CD4-positive, alpha-beta T cell (primary cell): ENCODE measurements around the gene CD37. TPM values are rescaled to one million over a fixed set of nuclear protein-coding genes. Genes with fewer than 3 reads are reported as not detected.
"Not testable (repeated sequence)": the region's sequence is repeated elsewhere in the genome, so short reads cannot be mapped to it uniquely, and the experiment has no call there.

Experiments
- ATAC-seq: fragments of 200-7000 bp; cut with Tn5 transposase; one replicate; pipeline ENCODE4 v1.10.0; 2022; ENCODE audit warnings: mild to moderate bottlenecking; ENCODE audit not compliant: poor library complexity
- CTCF ChIA-PET: fragments of 350-600 bp; sonication (Branson Sonifier 250); formaldehyde crosslinking; loops from one replicate; lab custom pipeline; 2021; ENCODE audit warnings: antibody characterized with exemption, inconsistent platforms; lab: Charles Lee
- POLR2A ChIA-PET: fragments of 350-600 bp; sonication (Branson Sonifier 250); formaldehyde crosslinking; loops from one replicate; lab custom pipeline; 2021; ENCODE audit warnings: antibody characterized with exemption, inconsistent platforms; lab: Charles Lee
- DNase-seq, 14 experiments: peaks; one replicate each; pipeline ENCODE4 v3.0.0-alpha.2; 2013 to 2020; ENCODE audit warnings: mixed read lengths in 2 of 14
- H3K27ac ChIP-seq, 2 donors: one replicate each; pipeline versions ENCODE4 v1.5.1 to v1.7.0; 2013; ENCODE audit warnings: low read length in 2 of 2, low read depth in 1 of 2, mild to moderate bottlenecking in 1 of 2
- H3K27me3 ChIP-seq, 2 experiments: 1 replicate in 1 of 2; 2 replicates in 1 of 2; pipeline versions ENCODE4 v1.6.1 to v1.7.0; 2013; ENCODE audit warnings: low read length in 2 of 2, control low read depth in 1 of 2, mild to moderate bottlenecking in 1 of 2, moderate library complexity in 1 of 2; ENCODE audit not compliant: insufficient read depth in 2 of 2, control insufficient read depth in 1 of 2
- H3K36me3 ChIP-seq: one replicate; pipeline ENCODE4 v1.6.1; 2013; ENCODE audit warnings: low read length, control low read depth; ENCODE audit not compliant: insufficient read depth
- H3K4me1 ChIP-seq: one replicate; pipeline ENCODE4 v1.6.1; 2013; ENCODE audit warnings: low read length, control low read depth; ENCODE audit not compliant: insufficient read depth
- H3K4me3 ChIP-seq: one replicate; pipeline ENCODE4 v1.5.1; 2013; ENCODE audit warnings: mild to moderate bottlenecking, low read length, moderate library complexity
- H3K9me3 ChIP-seq, 2 experiments: 1 replicate in 1 of 2; 2 replicates in 1 of 2; pipeline versions ENCODE4 v1.6.1 to v1.7.0; 2013; ENCODE audit warnings: low read length in 2 of 2, mild to moderate bottlenecking in 2 of 2, control low read depth in 1 of 2, moderate library complexity in 1 of 2; ENCODE audit not compliant: control insufficient read depth in 1 of 2, insufficient read depth in 1 of 2
- H3K27ac Mint-ChIP-seq: one replicate; pipeline ENCODE4 v1.8.0; 2020; ENCODE audit warnings: mixed read lengths
- H3K27me3 Mint-ChIP-seq: one replicate; pipeline ENCODE4 v1.8.0; 2021; ENCODE audit warnings: mixed read lengths
- H3K36me3 Mint-ChIP-seq: one replicate; pipeline ENCODE4 v1.8.0; 2021; ENCODE audit warnings: low read depth, mixed read lengths
- H3K4me1 Mint-ChIP-seq: one replicate; pipeline ENCODE4 v1.8.0; 2021; ENCODE audit warnings: low read depth, mixed read lengths
- H3K4me3 Mint-ChIP-seq: one replicate; pipeline ENCODE4 v1.8.0; 2020; ENCODE audit warnings: mild to moderate bottlenecking, mixed read lengths
- H3K9me3 Mint-ChIP-seq: one replicate; pipeline ENCODE4 v1.8.0; 2020; ENCODE audit warnings: mixed read lengths
- intact Hi-C, 2 experiments: fragments of 100-400 bp; cut with DNase I in 1 of 2; cut with micrococcal nuclease in 1 of 2; formaldehyde crosslinking; loops; one replicate each; pipeline versions ENCODE4 v1.15.1 to v1.9.0; 2023 to 2025; cut with DNase I, micrococcal nuclease
- total RNA-seq, 174 experiments: library from RNA in 2 of 174; stranded (reverse) in 2 of 174; gene quantifications; one replicate each; pipeline ENCODE4 v1.2.3 and lab custom pipeline; 2021 to 2026
- TF ChIP-seq, protein P1 (sequence below): fragments of 200-600 bp; IDR thresholded peaks from one replicate; pipeline ENCODE4 v1.8.0; 2022; ENCODE audit warnings: antibody characterized with exemption, mild to moderate bottlenecking

The CD37 gene
- total RNA-seq, 2 experiments from 2014 or later, result 329 to 350 TPM

DNA sequence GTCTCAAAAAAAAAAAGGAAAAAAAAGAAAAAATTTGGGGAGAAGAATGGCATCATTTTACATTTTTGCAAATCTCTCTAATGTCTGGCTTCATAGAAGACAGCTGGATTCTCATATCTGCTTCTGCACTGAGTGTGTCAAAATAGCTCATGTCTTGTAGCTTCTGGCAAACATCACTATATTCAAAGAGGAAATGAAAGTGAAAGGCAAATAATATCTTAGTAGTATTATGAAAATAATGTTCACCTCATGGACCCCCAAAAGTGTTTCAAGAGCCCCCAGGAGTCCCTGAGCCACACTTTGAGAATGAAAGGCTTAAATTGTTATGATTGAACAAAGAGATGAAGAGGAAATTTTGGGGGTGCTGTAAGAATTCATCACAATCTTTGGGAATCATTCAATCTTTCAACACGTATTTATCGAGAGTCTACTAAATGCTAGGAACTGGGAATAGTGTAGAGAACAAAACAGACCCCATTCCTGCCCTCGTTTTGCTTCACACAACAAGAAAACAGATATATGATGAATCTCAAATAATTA is 9.0 kb upstream of the CD37 start:
- Histone ChIP-seq H3K27me3 (no peaks in the 10 kb centered on the region), H3K4me3 (no peak overlapping the region), H3K36me3 (peaks cover 8% of the 10 kb centered on the region), H3K4me1 (peaks cover 15% of the 10 kb centered on the region), H3K27ac (no peak overlapping the region), H3K9me3 (no peaks in the 10 kb centered on the region)
- Mint-ChIP-seq H3K4me1 (peaks cover 29% of the 10 kb centered on the region), H3K4me3 (no peak overlapping the region), H3K27ac (no peak overlapping the region), H3K9me3 (no peaks in the 10 kb centered on the region), H3K27me3 (no peaks in the 10 kb centered on the region), H3K36me3 (peaks cover 40% of the 10 kb centered on the region)
- intact Hi-C loops, result no loop called here
- TF ChIP-seq, protein P1, sequence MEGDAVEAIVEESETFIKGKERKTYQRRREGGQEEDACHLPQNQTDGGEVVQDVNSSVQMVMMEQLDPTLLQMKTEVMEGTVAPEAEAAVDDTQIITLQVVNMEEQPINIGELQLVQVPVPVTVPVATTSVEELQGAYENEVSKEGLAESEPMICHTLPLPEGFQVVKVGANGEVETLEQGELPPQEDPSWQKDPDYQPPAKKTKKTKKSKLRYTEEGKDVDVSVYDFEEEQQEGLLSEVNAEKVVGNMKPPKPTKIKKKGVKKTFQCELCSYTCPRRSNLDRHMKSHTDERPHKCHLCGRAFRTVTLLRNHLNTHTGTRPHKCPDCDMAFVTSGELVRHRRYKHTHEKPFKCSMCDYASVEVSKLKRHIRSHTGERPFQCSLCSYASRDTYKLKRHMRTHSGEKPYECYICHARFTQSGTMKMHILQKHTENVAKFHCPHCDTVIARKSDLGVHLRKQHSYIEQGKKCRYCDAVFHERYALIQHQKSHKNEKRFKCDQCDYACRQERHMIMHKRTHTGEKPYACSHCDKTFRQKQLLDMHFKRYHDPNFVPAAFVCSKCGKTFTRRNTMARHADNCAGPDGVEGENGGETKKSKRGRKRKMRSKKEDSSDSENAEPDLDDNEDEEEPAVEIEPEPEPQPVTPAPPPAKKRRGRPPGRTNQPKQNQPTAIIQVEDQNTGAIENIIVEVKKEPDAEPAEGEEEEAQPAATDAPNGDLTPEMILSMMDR, result no peak
- CTCF ChIA-PET, result no interaction called here
- ATAC-seq (no peak), DNase-seq (no peak)
- POLR2A ChIA-PET, result interaction anchor here (0.7 to 0.8 kb wide), 2 partner anchors 9 to 349 kb away, joined by 3 to 5 read pairs; no protein-coding TSS in a partner anchor

DNA sequence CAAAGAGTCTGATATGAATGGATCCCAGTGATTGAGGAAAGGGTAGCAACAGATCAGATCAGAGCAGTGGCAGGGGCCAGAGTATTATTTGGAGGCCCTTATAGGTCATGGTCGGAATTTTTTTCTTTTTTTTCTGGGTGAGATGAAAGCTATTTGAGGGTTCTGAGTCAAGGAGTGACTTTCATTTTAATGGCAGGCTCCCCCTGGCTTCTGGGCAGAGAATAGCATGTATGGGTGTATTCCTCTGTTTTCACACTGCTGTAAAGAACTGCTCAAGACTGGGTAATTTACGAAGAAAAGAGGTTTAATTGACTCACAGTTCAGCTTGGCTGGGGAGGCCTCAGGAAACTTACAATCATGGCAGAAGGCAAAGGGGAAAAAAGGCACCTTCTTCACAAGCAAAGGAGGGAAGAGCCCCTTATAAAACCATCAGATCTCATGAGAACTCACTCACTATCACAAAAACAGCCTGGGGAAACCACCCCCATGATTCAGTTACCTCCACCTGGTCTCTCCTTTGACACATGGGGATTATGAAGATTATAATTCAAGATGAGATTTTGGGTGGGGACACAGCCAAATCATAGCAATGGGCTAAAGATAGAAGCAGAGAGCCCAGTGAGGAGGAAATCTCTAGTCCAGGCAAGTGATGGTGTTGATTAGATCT is 7.2 kb upstream of the CD37 start:
- H3K4me3 ChIP-seq, result no peak overlapping the region
- intact Hi-C loops, result loop anchor here (1.0 to 2.0 kb wide), 3 partner anchors 19 to 102 kb away; no protein-coding TSS in a partner anchor
- ChIA-PET POLR2A (no interaction called here), CTCF (interaction anchor here (0.9 to 1.2 kb wide), 6 partner anchors 9 to 142 kb away, joined by 3 to 8 read pairs (median 5); no protein-coding TSS in a partner anchor)
- Mint-ChIP-seq H3K27ac (peak overlapping the region; percentile 35), H3K4me1 (peaks cover 47% of the 10 kb centered on the region), H3K27me3 (no peaks in the 10 kb centered on the region), H3K36me3 (peaks cover 44% of the 10 kb centered on the region), H3K4me3 (peak overlapping the region; percentile 16), H3K9me3 (no peaks in the 10 kb centered on the region)
- H3K27me3 ChIP-seq, result no peaks in the 10 kb centered on the region
- DNase-seq, result peak in 10 of 14 experiments; percentile 21 to 70 (median 42)
- H3K27ac ChIP-seq, result no peak overlapping the region
- H3K4me1 ChIP-seq, result peaks cover 32% of the 10 kb centered on the region
- TF ChIP-seq, protein P1, result peak; percentile 74
- H3K36me3 ChIP-seq, result peaks cover 8% of the 10 kb centered on the region
- no peaks in the 10 kb centered on the region for H3K9me3 ChIP-seq
- ATAC-seq, result peak; percentile 42

DNA sequence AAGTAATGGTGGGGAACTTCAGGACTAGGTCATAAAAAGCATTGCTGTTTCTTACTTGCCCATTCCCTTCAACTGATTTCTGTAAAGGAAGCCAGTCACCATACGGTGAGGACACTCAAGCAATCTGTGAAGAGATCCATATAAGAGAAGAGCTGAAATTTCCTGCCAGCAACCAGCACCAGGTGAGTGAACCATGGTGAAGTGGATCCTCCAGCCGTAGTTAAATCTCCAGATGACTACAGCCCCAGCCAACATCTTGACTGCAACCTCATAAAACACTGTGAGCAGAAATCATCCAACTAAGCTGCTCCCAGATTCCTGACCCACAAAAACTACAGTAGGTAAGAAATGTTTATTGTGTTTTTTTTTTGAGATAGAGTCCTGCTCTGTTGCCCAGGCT is 6.5 kb upstream of the CD37 start:
- Histone ChIP-seq H3K9me3 (no peaks in the 10 kb centered on the region), H3K4me3 (no peak overlapping the region), H3K27ac (no peak overlapping the region), H3K27me3 (no peaks in the 10 kb centered on the region), H3K4me1 (peaks cover 40% of the 10 kb centered on the region), H3K36me3 (peaks cover 8% of the 10 kb centered on the region)
- Mint-ChIP-seq H3K4me1 (peaks cover 54% of the 10 kb centered on the region), H3K27me3 (no peaks in the 10 kb centered on the region), H3K4me3 (no peak overlapping the region), H3K36me3 (peaks cover 46% of the 10 kb centered on the region), H3K27ac (no peak overlapping the region), H3K9me3 (no peaks in the 10 kb centered on the region)
- POLR2A ChIA-PET, result no interaction called here
- TF ChIP-seq, protein P1, result no peak
- ATAC-seq, result no peak
- CTCF ChIA-PET, result no interaction called here
- intact Hi-C loops, result loop anchor here (1.0 to 2.0 kb wide), 3 partner anchors 20 to 102 kb away; no protein-coding TSS in a partner anchor
- DNase-seq, result no peak

DNA sequence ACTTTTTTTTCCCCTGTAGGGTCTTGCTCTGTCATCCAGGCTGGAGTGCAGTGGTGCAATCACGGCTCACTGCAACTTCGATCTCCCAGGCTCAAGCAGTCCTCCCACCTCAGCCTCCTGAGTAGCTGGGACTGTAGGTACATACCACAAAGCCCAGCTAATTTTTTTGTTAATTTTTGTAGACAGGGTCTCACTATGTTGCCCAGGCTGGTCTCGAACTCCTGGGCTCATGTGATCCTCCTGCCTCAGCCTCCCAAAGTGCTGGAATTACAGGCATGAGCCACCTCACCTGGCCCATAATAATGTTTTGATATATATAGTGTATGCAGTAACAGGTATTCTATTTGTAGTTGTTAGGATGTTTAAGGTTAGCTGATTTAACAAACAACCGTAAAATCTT is 4.0 kb upstream of the CD37 start:
- POLR2A ChIA-PET, result interaction anchor here (0.7 to 1.0 kb wide), 2 partner anchors 259 to 264 kb away, joined by 3 read pairs; partner anchors contain the start of gene PRR12
- peaks cover 62% of the 10 kb centered on the region for H3K36me3 Mint-ChIP-seq
- not testable (repeated sequence) for H3K27me3 ChIP-seq

More for the DNA sequence above, 4.0 kb upstream of the CD37 start:
- CTCF ChIA-PET, result interaction anchor here (1.0 kb wide), 1 partner anchor 30 kb away, joined by 3 read pairs; no protein-coding TSS in a partner anchor
- not testable (repeated sequence) for H3K4me3 ChIP-seq, DNase-seq, H3K9me3 ChIP-seq, ATAC-seq, H3K27ac ChIP-seq, H3K9me3 Mint-ChIP-seq, H3K27me3 Mint-ChIP-seq, H3K36me3 ChIP-seq
- intact Hi-C loops, result loop anchor here in 1 of 2 experiments (5.0 kb wide), 1 partner anchor 111 kb away; the partner anchor contains the start of gene SLC17A7
- peak overlapping the region; percentile 93 for H3K27ac Mint-ChIP-seq
- H3K4me1 ChIP-seq, result peaks cover 59% of the 10 kb centered on the region
- peak overlapping the region; percentile 72 for H3K4me3 Mint-ChIP-seq
- peaks cover 77% of the 10 kb centered on the region for H3K4me1 Mint-ChIP-seq
